WTC11 (cell line): ENCODE data around the gene FUT8.

Experiments used
- TF ChIP-seq, protein P1 (sequence below): sonication (generic); formaldehyde crosslinking; IDR thresholded peaks from 2 replicates; pipeline ENCODE4 v1.8.0; 2022; ENCODE audit warnings: mild to moderate bottlenecking, missing genetic modification reagents
- TF ChIP-seq, protein P2 (sequence below): sonication (generic); formaldehyde crosslinking; IDR thresholded peaks from 2 replicates; pipeline ENCODE4 v1.8.1; 2022; ENCODE audit warnings: mild to moderate bottlenecking, missing genetic modification reagents, moderate library complexity, borderline replicate concordance

- TF ChIP-seq, protein P1, sequence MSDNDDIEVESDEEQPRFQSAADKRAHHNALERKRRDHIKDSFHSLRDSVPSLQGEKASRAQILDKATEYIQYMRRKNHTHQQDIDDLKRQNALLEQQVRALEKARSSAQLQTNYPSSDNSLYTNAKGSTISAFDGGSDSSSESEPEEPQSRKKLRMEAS: no peak
- TF ChIP-seq, protein P2, sequence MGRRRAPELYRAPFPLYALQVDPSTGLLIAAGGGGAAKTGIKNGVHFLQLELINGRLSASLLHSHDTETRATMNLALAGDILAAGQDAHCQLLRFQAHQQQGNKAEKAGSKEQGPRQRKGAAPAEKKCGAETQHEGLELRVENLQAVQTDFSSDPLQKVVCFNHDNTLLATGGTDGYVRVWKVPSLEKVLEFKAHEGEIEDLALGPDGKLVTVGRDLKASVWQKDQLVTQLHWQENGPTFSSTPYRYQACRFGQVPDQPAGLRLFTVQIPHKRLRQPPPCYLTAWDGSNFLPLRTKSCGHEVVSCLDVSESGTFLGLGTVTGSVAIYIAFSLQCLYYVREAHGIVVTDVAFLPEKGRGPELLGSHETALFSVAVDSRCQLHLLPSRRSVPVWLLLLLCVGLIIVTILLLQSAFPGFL (CRISPR knock-in tag): no peak
These were observed 66.1 kb downstream of the FUT8 start for GRCh38 chr14:65478596-65478995.
